Measurements from ENCODE around the gene MAB21L4. TPM values are rescaled to one million over a fixed set of nuclear protein-coding genes. Genes with fewer than 3 reads are reported as not detected.

MAB21L4 gene
- polyA plus RNA-seq, 1 of the 3 experiments (the other 2 are of a cell fraction), result not detected

GRCh38 chr2:240887631-240888030, 8.3 kb downstream of the MAB21L4 start:
- H3K4me2 ChIP-seq, result no peak overlapping the region
- CTCF ChIA-PET, result no interaction called here
- WGBS (ENCODE audit: low lambda C conversion rate), result 50% methylated on average over 3 of the region's 4 CpGs

GRCh38 chr2:240886678-240887609, 9.0 kb downstream of the MAB21L4 start:
- Histone ChIP-seq H3K9me2 (no peaks in the 10 kb centered on the region), H3K4me2 (no peak overlapping the region), H3K27ac (ENCODE audit: low read depth in 2 of 2, low read length in 1 of 2) (no peak overlapping the region), H3K4me3 (ENCODE audit: low read depth in 2 of 2, low read length in 1 of 2) (no peak overlapping the region), H4K20me1 (ENCODE audit: insufficient read depth) (no peaks in the 10 kb centered on the region), H3K9ac (no peak overlapping the region), H2AFZ (ENCODE audit: low read depth) (no peak overlapping the region), H3K79me2 (ENCODE audit: insufficient read depth) (no peaks in the 10 kb centered on the region), H3F3A (replicated peaks; ENCODE audit: insufficient read depth) (no peaks in the 10 kb centered on the region), H3K27me3 (ENCODE audit: insufficient read depth) (no peaks in the 10 kb centered on the region), H3K4me1 (ENCODE audit: control insufficient read depth in 1 of 2, insufficient read depth in 2 of 2, low read depth in 1 of 2, low read length in 1 of 2) (no peaks in the 10 kb centered on the region; a peak in 1 of 4 replicates), H3K9me3 (no peaks in the 10 kb centered on the region), H3K36me3 (replicated peaks in 1 of 2; ENCODE audit: control insufficient read depth in 1 of 2, insufficient read depth in 2 of 2, low read length in 1 of 2) (no peaks in the 10 kb centered on the region)
- no peak for DNase-seq
- ChIA-PET POLR2A (no interaction called here), CTCF (interaction anchor here (1.2 kb wide), 1 partner anchor 28 kb away, joined by 3 read pairs; no protein-coding TSS in a partner anchor)
- 67% methylated on average over 13 of the region's 18 CpGs for WGBS (ENCODE audit: low lambda C conversion rate)
- TF ChIP-seq RXRA (IDR thresholded peaks at IDR 0.05; ENCODE audit: borderline replicate concordance, low read depth), result no peak
- no peak for TF ChIP-seq EP300 (IDR thresholded peaks at IDR 0.05; ENCODE audit: borderline replicate concordance in 1 of 2, low read depth in 1 of 2, low read length in 1 of 2)

More at GRCh38 chr2:240887631-240888030, 8.3 kb downstream of the MAB21L4 start:
- TF ChIP-seq CHD2 (IDR thresholded peaks at IDR 0.05; ENCODE audit: low read length, partially characterized antibody) (no peak), IRF3 (IDR thresholded peaks at IDR 0.05; ENCODE audit: low read depth, low read length) (no peak), RXRA (IDR thresholded peaks at IDR 0.05; ENCODE audit: borderline replicate concordance, low read depth) (no peak), JUND (IDR thresholded peaks at IDR 0.05) (no peak), EZH2phosphoT487 (IDR thresholded peaks at IDR 0.05; ENCODE audit: borderline replicate concordance, low read depth) (no peak), TEAD4 (IDR thresholded peaks at IDR 0.05; ENCODE audit: borderline replicate concordance, insufficient read depth) (no peak), TAF1 (IDR thresholded peaks at IDR 0.05; ENCODE audit: borderline replicate concordance, low read depth, low read length) (no peak), NFIC (IDR thresholded peaks at IDR 0.05; ENCODE audit: borderline replicate concordance) (no peak), NRF1 (IDR thresholded peaks at IDR 0.05; ENCODE audit: low read depth, low read length) (no peak), MXI1 (IDR thresholded peaks at IDR 0.05; ENCODE audit: low read depth, low read length) (no peak), MEF2A (IDR thresholded peaks at IDR 0.05; ENCODE audit: borderline replicate concordance, low read depth) (no peak), ELF1 (IDR thresholded peaks at IDR 0.05) (no peak), GABPA (IDR thresholded peaks at IDR 0.05; ENCODE audit: low read depth) (no peak), POLR2AphosphoS5 (IDR thresholded peaks at IDR 0.05; ENCODE audit: low read depth, low read length) (no peak), TCF12 (IDR thresholded peaks at IDR 0.05) (no peak), USF2 (IDR thresholded peaks at IDR 0.05; ENCODE audit: borderline replicate concordance, low read depth, low read length) (no peak)
- Histone ChIP-seq H3K79me2 (ENCODE audit: insufficient read depth) (no peaks in the 10 kb centered on the region), H3K9ac (no peak overlapping the region), H3K4me3 (ENCODE audit: low read depth in 2 of 2, low read length in 1 of 2) (no peak overlapping the region), H2AFZ (ENCODE audit: low read depth) (no peak overlapping the region), H4K20me1 (ENCODE audit: insufficient read depth) (no peaks in the 10 kb centered on the region), H3K27ac (ENCODE audit: low read depth in 2 of 2, low read length in 1 of 2) (no peak overlapping the region), H3K9me3 (no peaks in the 10 kb centered on the region), H3K4me1 (ENCODE audit: control insufficient read depth in 1 of 2, insufficient read depth in 2 of 2, low read depth in 1 of 2, low read length in 1 of 2) (no peaks in the 10 kb centered on the region; a peak in 1 of 4 replicates), H3K36me3 (replicated peaks in 1 of 2; ENCODE audit: control insufficient read depth in 1 of 2, insufficient read depth in 2 of 2, low read length in 1 of 2) (no peaks in the 10 kb centered on the region), H3F3A (replicated peaks; ENCODE audit: insufficient read depth) (no peaks in the 10 kb centered on the region), H3K27me3 (ENCODE audit: insufficient read depth) (no peaks in the 10 kb centered on the region), H3K9me2 (no peaks in the 10 kb centered on the region)
- DNase-seq, result no peak
- POLR2A ChIA-PET, result no interaction called here
